ENCODE data around the gene RRAS. TPM values are rescaled to one million over a fixed set of nuclear protein-coding genes. Genes with fewer than 3 reads are reported as not detected.

The RRAS gene
- total RNA-seq, 6 donors from 2014 or later = 81.7 to 160 (median 107) TPM

GRCh38 chr19:49599378-49600295 is 40.3 kb downstream of the RRAS start:
- no peak overlapping the region for H3K4me3 ChIP-seq
- peak in 1 of 2 donors; percentile 64 for DNase-seq
- no peaks in the 10 kb centered on the region for H3K27me3 ChIP-seq
- H3K27ac ChIP-seq = no peak overlapping the region
- H3K4me1 ChIP-seq = no peaks in the 10 kb centered on the region
- H3K36me3 ChIP-seq = peaks cover 28 to 100% (median 93%) of the 10 kb centered on the region in 4 donors
- H3K9me3 ChIP-seq = no peaks in the 10 kb centered on the region
- no peak for ATAC-seq (ENCODE audit: low FRiP score in 2 of 2)
- WGBS, 2 donors = 90 to 95% methylated on average over 8 to 22 of the region's 26 CpGs
- no peak for TF ChIP-seq CTCF (IDR thresholded peaks at IDR 0.05)
- no peak for TF ChIP-seq POLR2A (IDR thresholded peaks at IDR 0.05)
- TF ChIP-seq EP300 (IDR thresholded peaks at IDR 0.05) = no peak
- no peak for TF ChIP-seq POLR2AphosphoS5 (IDR thresholded peaks at IDR 0.05)

- Histone ChIP-seq H3K27ac (no peak overlapping the region), H3K9me3 (no peaks in the 10 kb centered on the region), H3K27me3 (no peaks in the 10 kb centered on the region), H3K4me3 (no peak overlapping the region), H3K36me3 (peaks cover 26 to 90% (median 84%) of the 10 kb centered on the region in 4 donors), H3K4me1 (peaks cover 13 to 16% (median 14%) of the 10 kb centered on the region in 4 donors)
- TF ChIP-seq POLR2A (IDR thresholded peaks at IDR 0.05) (no peak), EP300 (IDR thresholded peaks at IDR 0.05) (no peak), CTCF (IDR thresholded peaks at IDR 0.05) (no peak), POLR2AphosphoS5 (IDR thresholded peaks at IDR 0.05) (no peak)
- DNase-seq = peak in 1 of 2 donors; percentile 83
- ATAC-seq (ENCODE audit: low FRiP score in 2 of 2) = no peak
- 96 to 99% methylated on average over 12 to 28 of the region's 29 CpGs for WGBS, 2 donors
Measured at GRCh38 chr19:49597703-49597974, 42.3 kb downstream of the RRAS start.

GRCh38 chr19:49596954-49597702 is 42.8 kb downstream of the RRAS start:
- Histone ChIP-seq H3K9me3 (no peaks in the 10 kb centered on the region), H3K27me3 (no peaks in the 10 kb centered on the region), H3K27ac (no peak overlapping the region), H3K4me1 (peaks cover 16 to 21% (median 19%) of the 10 kb centered on the region in 4 donors), H3K36me3 (peaks cover 22 to 85% (median 80%) of the 10 kb centered on the region in 4 donors), H3K4me3 (no peak overlapping the region)
- DNase-seq (peak in 1 of 2 donors; percentile 85), ATAC-seq (ENCODE audit: low FRiP score in 2 of 2) (no peak)
- TF ChIP-seq POLR2AphosphoS5 (IDR thresholded peaks at IDR 0.05) (no peak), CTCF (IDR thresholded peaks at IDR 0.05) (no peak), EP300 (IDR thresholded peaks at IDR 0.05) (no peak), POLR2A (IDR thresholded peaks at IDR 0.05) (no peak)
- WGBS, 2 donors = 97% methylated on average over 35 to 65 of the region's 65 CpGs

GRCh38 chr19:49596407-49596806 is 43.5 kb downstream of the RRAS start:
- Histone ChIP-seq H3K4me1 (peaks cover 16 to 25% (median 20%) of the 10 kb centered on the region in 4 donors), H3K27ac (no peak overlapping the region), H3K36me3 (peaks cover 18 to 77% (median 72%) of the 10 kb centered on the region in 4 donors), H3K4me3 (no peak overlapping the region), H3K9me3 (no peaks in the 10 kb centered on the region), H3K27me3 (no peaks in the 10 kb centered on the region)
- DNase-seq (no peak), ATAC-seq (ENCODE audit: low FRiP score in 2 of 2) (no peak)
- WGBS, 2 donors = 98 to 99% methylated on average over 14 of the region's 15 CpGs
- TF ChIP-seq POLR2A (IDR thresholded peaks at IDR 0.05) = no peak
- TF ChIP-seq EP300 (IDR thresholded peaks at IDR 0.05) = no peak
- TF ChIP-seq POLR2AphosphoS5 (IDR thresholded peaks at IDR 0.05) = no peak
- TF ChIP-seq CTCF (IDR thresholded peaks at IDR 0.05) = no peak

All from upper lobe of left lung (tissue), 6 donors.